ENCODE results near the gene OSBPL3. TPM values are rescaled to one million over a fixed set of nuclear protein-coding genes. Genes with fewer than 3 reads are reported as not detected.

Gene OSBPL3
- total and polyA plus RNA-seq, 12 donors, result 1.1 to 8.4 (median 3.1) TPM

GRCh38 chr7:24873944-24874343 lies 106.0 kb downstream of the OSBPL3 start:
- DNase-seq, result no peak
- Histone ChIP-seq H3K4me1 (replicated peaks in 1 of 2) (no peaks in the 10 kb centered on the region), H3K9me3 (replicated peaks in 1 of 3) (no peaks in the 10 kb centered on the region), H3K4me3 (no peak overlapping the region), H3K27ac (no peak overlapping the region), H3K36me3 (replicated peaks in 1 of 2) (no peaks in the 10 kb centered on the region), H3K27me3 (no peaks in the 10 kb centered on the region)
- intact Hi-C loops (cut with DNase I), result no loop called here
- TF ChIP-seq POLR2A (IDR thresholded peaks at IDR 0.05), result no peak
- no peak for TF ChIP-seq CTCF (IDR thresholded peaks at IDR 0.05)
- 60 to 77% (median 73%) methylated on average over 4 of the region's 4 CpGs for WGBS, 4 donors

GRCh38 chr7:24871770-24872169 lies 108.2 kb downstream of the OSBPL3 start:
- TF ChIP-seq CTCF (IDR thresholded peaks at IDR 0.05), result no peak
- no peak for TF ChIP-seq POLR2A (IDR thresholded peaks at IDR 0.05)
- Histone ChIP-seq H3K4me3 (no peak overlapping the region), H3K9me3 (replicated peaks in 1 of 3) (no peaks in the 10 kb centered on the region), H3K27ac (no peak overlapping the region), H3K36me3 (replicated peaks in 1 of 2) (no peaks in the 10 kb centered on the region), H3K27me3 (no peaks in the 10 kb centered on the region), H3K4me1 (replicated peaks in 1 of 2) (no peaks in the 10 kb centered on the region)
- DNase-seq, result no peak
- intact Hi-C loops (cut with DNase I), result no loop called here

GRCh38 chr7:24870766-24871165 lies 109.2 kb downstream of the OSBPL3 start:
- TF ChIP-seq POLR2A (IDR thresholded peaks at IDR 0.05) (no peak), CTCF (IDR thresholded peaks at IDR 0.05) (no peak)
- Histone ChIP-seq H3K27me3 (no peaks in the 10 kb centered on the region), H3K36me3 (replicated peaks in 1 of 2) (no peaks in the 10 kb centered on the region), H3K4me1 (replicated peaks in 1 of 2) (no peaks in the 10 kb centered on the region), H3K9me3 (replicated peaks in 1 of 3) (no peaks in the 10 kb centered on the region), H3K27ac (no peak overlapping the region), H3K4me3 (no peak overlapping the region)
- intact Hi-C loops (cut with DNase I), result no loop called here
- 67 to 92% (median 85%) methylated on average over 5 to 6 of the region's 6 CpGs for WGBS, 4 donors
- no peak for DNase-seq

- DNase-seq, result no peak
- no peaks in the 10 kb centered on the region for H3K4me1 ChIP-seq (replicated peaks in 1 of 2)
- no peak overlapping the region for H3K4me3 ChIP-seq
- 69 to 86% (median 77%) methylated on average over 2 of the region's 2 CpGs for WGBS, 4 donors
- no peaks in the 10 kb centered on the region for H3K27me3 ChIP-seq
- H3K36me3 ChIP-seq (replicated peaks in 1 of 2), result no peaks in the 10 kb centered on the region
- intact Hi-C loops (cut with DNase I), result no loop called here
- TF ChIP-seq POLR2A (IDR thresholded peaks at IDR 0.05), result no peak
- TF ChIP-seq CTCF (IDR thresholded peaks at IDR 0.05), result no peak
- no peaks in the 10 kb centered on the region for H3K9me3 ChIP-seq (replicated peaks in 1 of 3)
- no peak overlapping the region for H3K27ac ChIP-seq
Observed at GRCh38 chr7:24869572-24869971, 110.4 kb downstream of the OSBPL3 start.
